K562 (cell line): ENCODE data around the gene SCAMP5.

Experiments
- DNMT1 ChIP-seq: fragments of 450-650 bp; IDR thresholded peaks from 2 replicates; pipeline ENCODE4 v1.6.1; 2016; ENCODE audit warnings: antibody characterized with exemption, mild to moderate bottlenecking
- RCOR1 ChIP-seq, 2 experiments: IDR thresholded peaks; 2 replicates each; pipeline ENCODE4 v1.6.1; 2012; ENCODE audit warnings: low read depth in 2 of 2, low read length in 2 of 2, borderline replicate concordance in 1 of 2, improper control_type of control experiment in 1 of 2
- TCF7L2 ChIP-seq: fragments of 150-350 bp; IDR thresholded peaks from 2 replicates; pipeline ENCODE4 v1.6.1; 2016; ENCODE audit warnings: low read depth, mild to moderate bottlenecking, low read length, moderate library complexity
- YY1 ChIP-seq, 3 experiments: IDR thresholded peaks; 2 replicates each; pipeline ENCODE4 v1.6.1; 2011; ENCODE audit warnings: low read length in 2 of 3, mild to moderate bottlenecking in 2 of 3, moderate library complexity in 2 of 3, borderline replicate concordance in 1 of 3, control low read depth in 1 of 3, low read depth in 1 of 3; ENCODE audit not compliant: insufficient read depth in 3 of 3, insufficient replicate concordance in 2 of 3, control insufficient read depth in 1 of 3, insufficient read length in 1 of 3; ENCODE audit errors: extremely low read depth in 1 of 3
- TF ChIP-seq, protein P1 (sequence below), 3 experiments: IDR thresholded peaks in 2 of 3; conservative IDR thresholded peaks in 1 of 3; 2 replicates each; pipeline ENCODE4 v1.5.1; 2011 to 2012; ENCODE audit warnings: low read length in 3 of 3, mild to moderate bottlenecking in 3 of 3, control low read depth in 2 of 3, improper control_type of control experiment in 1 of 3, inconsistent platforms in 1 of 3, low read depth in 1 of 3, mixed read lengths in 1 of 3, moderate library complexity in 1 of 3; ENCODE audit not compliant: insufficient read depth in 2 of 3
- TF ChIP-seq, protein P2 (sequence below): sonication (generic); formaldehyde crosslinking; IDR thresholded peaks from 2 replicates; pipeline ENCODE4 v1.8.1; 2022; ENCODE audit warnings: missing genetic modification reagents

DNA sequence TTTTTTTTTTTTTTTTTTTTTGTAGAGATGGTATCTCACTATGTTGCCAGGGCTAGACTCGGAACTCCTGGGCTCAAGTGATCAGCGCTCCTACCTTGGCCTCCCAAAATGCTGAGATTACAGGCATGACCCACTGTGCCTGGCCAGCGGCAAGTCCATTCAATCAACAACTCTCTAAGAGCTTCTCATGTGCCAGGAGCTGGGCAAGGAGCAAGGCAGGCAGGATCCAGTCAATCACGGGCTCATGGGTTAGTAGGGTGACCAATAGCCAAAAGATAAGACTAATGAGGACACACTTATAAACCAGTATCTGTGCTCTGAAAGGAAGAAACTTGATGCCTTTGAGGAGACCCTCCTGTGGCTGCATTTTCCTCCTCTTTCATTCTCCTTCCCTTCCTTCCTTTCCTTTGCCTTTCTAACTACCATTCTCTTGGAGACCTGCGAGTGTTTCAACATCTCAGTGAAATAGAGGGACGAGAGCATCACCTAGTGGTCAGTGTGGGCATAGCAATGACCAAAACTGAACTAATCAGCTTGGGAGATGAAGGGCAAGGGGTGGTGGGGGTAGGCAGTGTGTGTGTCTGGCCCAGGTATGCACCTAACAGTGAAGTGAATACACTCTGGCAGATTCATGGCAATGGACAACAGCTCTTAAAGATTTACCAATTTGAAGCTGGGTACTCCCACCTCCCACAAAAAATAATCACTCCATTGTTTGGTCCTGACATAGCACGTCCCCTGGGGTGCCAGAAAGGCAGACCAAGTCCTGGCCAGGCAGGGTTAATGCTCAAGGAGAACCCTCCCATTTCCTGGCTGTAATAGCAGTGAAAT, 45.1 kb upstream of the SCAMP5 start:
- TF ChIP-seq YY1 (IDR thresholded peaks at IDR 0.05; ENCODE audit: borderline replicate concordance in 1 of 3, control insufficient read depth in 1 of 3, extremely low read depth in 1 of 3, insufficient read depth in 3 of 3, insufficient read length in 1 of 3, insufficient replicate concordance in 2 of 3, low read depth in 1 of 3, low read length in 2 of 3) = peak in 1 of 3 experiments; percentile 17
- TF ChIP-seq DNMT1 = no peak
- TF ChIP-seq, protein P1, sequence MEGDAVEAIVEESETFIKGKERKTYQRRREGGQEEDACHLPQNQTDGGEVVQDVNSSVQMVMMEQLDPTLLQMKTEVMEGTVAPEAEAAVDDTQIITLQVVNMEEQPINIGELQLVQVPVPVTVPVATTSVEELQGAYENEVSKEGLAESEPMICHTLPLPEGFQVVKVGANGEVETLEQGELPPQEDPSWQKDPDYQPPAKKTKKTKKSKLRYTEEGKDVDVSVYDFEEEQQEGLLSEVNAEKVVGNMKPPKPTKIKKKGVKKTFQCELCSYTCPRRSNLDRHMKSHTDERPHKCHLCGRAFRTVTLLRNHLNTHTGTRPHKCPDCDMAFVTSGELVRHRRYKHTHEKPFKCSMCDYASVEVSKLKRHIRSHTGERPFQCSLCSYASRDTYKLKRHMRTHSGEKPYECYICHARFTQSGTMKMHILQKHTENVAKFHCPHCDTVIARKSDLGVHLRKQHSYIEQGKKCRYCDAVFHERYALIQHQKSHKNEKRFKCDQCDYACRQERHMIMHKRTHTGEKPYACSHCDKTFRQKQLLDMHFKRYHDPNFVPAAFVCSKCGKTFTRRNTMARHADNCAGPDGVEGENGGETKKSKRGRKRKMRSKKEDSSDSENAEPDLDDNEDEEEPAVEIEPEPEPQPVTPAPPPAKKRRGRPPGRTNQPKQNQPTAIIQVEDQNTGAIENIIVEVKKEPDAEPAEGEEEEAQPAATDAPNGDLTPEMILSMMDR (IDR thresholded peaks at IDR 0.05 in 2 of 3, conservative IDR thresholded peaks at IDR 0.05 in 1 of 3; ENCODE audit: insufficient read depth in 2 of 3, low read depth in 1 of 3, low read length in 3 of 3) = peak; percentile 92 to 99 (median 98)
- no peak for TF ChIP-seq TCF7L2
- TF ChIP-seq, protein P2, sequence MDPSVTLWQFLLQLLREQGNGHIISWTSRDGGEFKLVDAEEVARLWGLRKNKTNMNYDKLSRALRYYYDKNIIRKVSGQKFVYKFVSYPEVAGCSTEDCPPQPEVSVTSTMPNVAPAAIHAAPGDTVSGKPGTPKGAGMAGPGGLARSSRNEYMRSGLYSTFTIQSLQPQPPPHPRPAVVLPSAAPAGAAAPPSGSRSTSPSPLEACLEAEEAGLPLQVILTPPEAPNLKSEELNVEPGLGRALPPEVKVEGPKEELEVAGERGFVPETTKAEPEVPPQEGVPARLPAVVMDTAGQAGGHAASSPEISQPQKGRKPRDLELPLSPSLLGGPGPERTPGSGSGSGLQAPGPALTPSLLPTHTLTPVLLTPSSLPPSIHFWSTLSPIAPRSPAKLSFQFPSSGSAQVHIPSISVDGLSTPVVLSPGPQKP (CRISPR knock-in tag) = no peak
- TF ChIP-seq RCOR1 (IDR thresholded peaks at IDR 0.05; ENCODE audit: borderline replicate concordance in 1 of 2, low read depth in 2 of 2, low read length in 2 of 2) = peak in 1 of 2 experiments; percentile 51; a peak in 1 of 4 replicates
